ENCODE data around the gene ZNF408. TPM values are rescaled to one million over a fixed set of nuclear protein-coding genes. Genes with fewer than 3 reads are reported as not detected.
A peak's percentile ranks its signal among the peaks of the same experiment; 100 is the strongest.

ZNF408 gene
- total and polyA plus RNA-seq, 2 experiments from 2014 or later: 6.1 to 17.2 TPM

GRCh38 chr11:46729110-46730027, 28.5 kb downstream of the ZNF408 start:
- ATAC-seq: no peak
- no peaks in the 10 kb centered on the region for H3K36me3 Mint-ChIP-seq (ENCODE audit: low read depth)

GRCh38 chr11:46731545-46731944, 30.7 kb downstream of the ZNF408 start:
- Histone ChIP-seq H3K4me1 (ENCODE audit: insufficient read depth) (no peaks in the 10 kb centered on the region), H3K4me2 (no peak overlapping the region), H3K36me3 (ENCODE audit: insufficient read depth) (no peaks in the 10 kb centered on the region), H4K20me1 (replicated peaks; ENCODE audit: insufficient read depth) (no peaks in the 10 kb centered on the region), H3K9me2 (ENCODE audit: insufficient read depth) (no peaks in the 10 kb centered on the region), H3F3A (replicated peaks; ENCODE audit: low read depth) (no peaks in the 10 kb centered on the region), H3K4me3 (no peak overlapping the region), H3K79me2 (replicated peaks; ENCODE audit: insufficient read depth) (no peaks in the 10 kb centered on the region), H3K27me3 (ENCODE audit: insufficient read depth) (no peaks in the 10 kb centered on the region), H2AFZ (no peak overlapping the region), H3K27ac (ENCODE audit: low read depth) (no peak overlapping the region)
- Mint-ChIP-seq H3K4me1 (no peaks in the 10 kb centered on the region), H3K27me3 (ENCODE audit: insufficient read depth, low read depth, poor library complexity) (peaks cover 2% of the 10 kb centered on the region), H3K4me3 (no peak overlapping the region), H3K36me3 (ENCODE audit: low read depth) (no peaks in the 10 kb centered on the region), H3K27ac (no peak overlapping the region), H3K9me3 (no peaks in the 10 kb centered on the region)
- no peak for ATAC-seq
- DNase-seq (ENCODE audit: low spot score): no peak
- TF ChIP-seq EZH2phosphoT487 (IDR thresholded peaks at IDR 0.05; ENCODE audit: unreplicated experiment): no peak
- TF ChIP-seq ZNF114 (CRISPR knock-in tag; IDR thresholded peaks at IDR 0.05): no peak
- no peak for TF ChIP-seq JUNB (IDR thresholded peaks at IDR 0.05; ENCODE audit: unreplicated experiment)
- TF ChIP-seq CTCF (conservative IDR thresholded peaks at IDR 0.05; ENCODE audit: low read depth in 2 of 2): no peak
- TF ChIP-seq ETS1 (IDR thresholded peaks at IDR 0.05): no peak
- no peak for TF ChIP-seq REST (IDR thresholded peaks at IDR 0.05; ENCODE audit: unreplicated experiment)
- no peak for TF ChIP-seq ZNF331 (CRISPR knock-in tag; IDR thresholded peaks at IDR 0.05; ENCODE audit: low read depth)
- no peak for TF ChIP-seq STAT1 (IDR thresholded peaks at IDR 0.05; ENCODE audit: unreplicated experiment)
- TF ChIP-seq POLR2AphosphoS5 (IDR thresholded peaks at IDR 0.05; ENCODE audit: low read depth): no peak
- no peak for TF ChIP-seq NANOG (IDR thresholded peaks at IDR 0.05; ENCODE audit: borderline replicate concordance)

More at GRCh38 chr11:46729110-46730027, 28.5 kb downstream of the ZNF408 start:
- H3K9me2 ChIP-seq (ENCODE audit: insufficient read depth): no peaks in the 10 kb centered on the region
- peak overlapping the region; percentile 66 for H2AFZ ChIP-seq
- no peaks in the 10 kb centered on the region for H4K20me1 ChIP-seq (replicated peaks; ENCODE audit: insufficient read depth)
- Mint-ChIP-seq H3K9me3 (no peaks in the 10 kb centered on the region), H3K4me3 (no peak overlapping the region), H3K27me3 (ENCODE audit: insufficient read depth, low read depth, poor library complexity) (peaks cover under 1% of the 10 kb centered on the region), H3K4me1 (peaks cover under 1% of the 10 kb centered on the region; the same call in 2 of the 3 replicates), H3K27ac (no peak overlapping the region; the same call in 1 of the 2 replicates)
- TF ChIP-seq JUNB (IDR thresholded peaks at IDR 0.05; ENCODE audit: unreplicated experiment) (no peak), EZH2phosphoT487 (IDR thresholded peaks at IDR 0.05; ENCODE audit: unreplicated experiment) (no peak)
- H3K79me2 ChIP-seq (replicated peaks; ENCODE audit: insufficient read depth): no peaks in the 10 kb centered on the region
- H3K4me3 ChIP-seq: no peak overlapping the region
- no peak overlapping the region for H3K4me2 ChIP-seq
- H3F3A ChIP-seq (replicated peaks; ENCODE audit: low read depth): no peaks in the 10 kb centered on the region
- no peaks in the 10 kb centered on the region for H3K27me3 ChIP-seq (ENCODE audit: insufficient read depth)
- no peaks in the 10 kb centered on the region for H3K36me3 ChIP-seq (ENCODE audit: insufficient read depth)
- no peak for DNase-seq (ENCODE audit: low spot score)
- H3K27ac ChIP-seq (ENCODE audit: low read depth): no peak overlapping the region
- no peaks in the 10 kb centered on the region for H3K4me1 ChIP-seq (ENCODE audit: insufficient read depth)

Data from GM23338 (cell line).